Stomach (tissue), 4 donors: Measurements from ENCODE around the gene PPP4R3A.

Source experiments
- POLR2A ChIP-seq, 4 donors: fragments of 450-650 bp; IDR thresholded peaks; one replicate each; pipeline ENCODE4 v1.6.1; 2016; ENCODE audit warnings: antibody characterized with exemption in 4 of 4, control low read depth in 2 of 4, mild to moderate bottlenecking in 1 of 4, moderate library complexity in 1 of 4
- POLR2AphosphoS5 ChIP-seq, 3 donors: sonication (generic); formaldehyde crosslinking; IDR thresholded peaks; one replicate each; pipeline ENCODE4 v1.6.1; 2016; ENCODE audit warnings: antibody characterized with exemption in 3 of 3
- TF ChIP-seq, protein P1 (sequence below), 7 experiments: fragments of 450-650 bp in 4 of 7; fragments of 200-600 bp in 3 of 7; sonication (generic) in 3 of 7; IDR thresholded peaks; one replicate each; pipeline ENCODE4 v1.5.1; 2016 to 2019; ENCODE audit warnings: antibody characterized with exemption in 7 of 7, control low read depth in 2 of 7, mild to moderate bottlenecking in 1 of 7

GRCh38 chr14:91419451-91419850 lies 90.7 kb downstream of the PPP4R3A start:
- TF ChIP-seq POLR2AphosphoS5 (IDR thresholded peaks at IDR 0.05) (no peak), POLR2A (IDR thresholded peaks at IDR 0.05) (no peak)
- TF ChIP-seq, protein P1, sequence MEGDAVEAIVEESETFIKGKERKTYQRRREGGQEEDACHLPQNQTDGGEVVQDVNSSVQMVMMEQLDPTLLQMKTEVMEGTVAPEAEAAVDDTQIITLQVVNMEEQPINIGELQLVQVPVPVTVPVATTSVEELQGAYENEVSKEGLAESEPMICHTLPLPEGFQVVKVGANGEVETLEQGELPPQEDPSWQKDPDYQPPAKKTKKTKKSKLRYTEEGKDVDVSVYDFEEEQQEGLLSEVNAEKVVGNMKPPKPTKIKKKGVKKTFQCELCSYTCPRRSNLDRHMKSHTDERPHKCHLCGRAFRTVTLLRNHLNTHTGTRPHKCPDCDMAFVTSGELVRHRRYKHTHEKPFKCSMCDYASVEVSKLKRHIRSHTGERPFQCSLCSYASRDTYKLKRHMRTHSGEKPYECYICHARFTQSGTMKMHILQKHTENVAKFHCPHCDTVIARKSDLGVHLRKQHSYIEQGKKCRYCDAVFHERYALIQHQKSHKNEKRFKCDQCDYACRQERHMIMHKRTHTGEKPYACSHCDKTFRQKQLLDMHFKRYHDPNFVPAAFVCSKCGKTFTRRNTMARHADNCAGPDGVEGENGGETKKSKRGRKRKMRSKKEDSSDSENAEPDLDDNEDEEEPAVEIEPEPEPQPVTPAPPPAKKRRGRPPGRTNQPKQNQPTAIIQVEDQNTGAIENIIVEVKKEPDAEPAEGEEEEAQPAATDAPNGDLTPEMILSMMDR (IDR thresholded peaks at IDR 0.05): no peak
